Endometrium (tissue), 2 donors: ENCODE data around the gene ADCY2.
"Not testable (repeated sequence)": the region's sequence is repeated elsewhere in the genome, so short reads cannot be mapped to it uniquely, and the experiment has no call there.

ENCODE experiments used
- FAIRE-seq: peaks from 2 replicates; lab custom pipeline; 2012; peaks lifted over from hg19 to GRCh38; lab: Jason Lieb, UNC
- donor health status: control.
- donor health status: control.

The ADCY2 gene

DNA sequence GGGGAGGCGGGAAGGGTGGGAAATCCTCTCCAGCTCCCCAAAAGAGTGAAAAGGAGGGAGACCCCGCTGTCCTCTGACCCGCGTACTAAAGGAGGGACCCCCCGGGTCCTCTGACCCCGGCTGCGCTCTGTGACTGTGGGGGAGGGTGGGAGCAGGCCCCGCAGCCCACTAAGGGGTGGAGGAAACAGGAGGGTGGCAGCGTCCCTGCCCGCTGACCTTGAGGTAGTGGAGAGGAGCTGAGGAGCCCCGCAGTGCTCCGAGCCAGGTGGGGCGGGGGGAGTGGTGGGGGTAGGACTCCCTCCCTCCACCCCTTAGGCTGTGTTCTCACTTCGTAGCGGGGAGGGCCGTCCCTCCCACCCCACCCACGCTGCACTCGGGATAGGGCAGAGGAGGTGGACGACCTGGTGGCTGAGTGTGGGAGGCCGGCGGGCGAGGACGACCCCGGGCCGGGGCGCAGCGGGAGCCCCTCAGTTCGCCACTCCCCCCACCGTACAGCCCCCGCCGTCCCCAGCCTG, 449 bp upstream of the ADCY2 start:
- no peak for FAIRE-seq

GRCh38 chr5:7396713-7397454, 946 bp downstream of the ADCY2 start:
- peak; percentile 87 for FAIRE-seq

DNA sequence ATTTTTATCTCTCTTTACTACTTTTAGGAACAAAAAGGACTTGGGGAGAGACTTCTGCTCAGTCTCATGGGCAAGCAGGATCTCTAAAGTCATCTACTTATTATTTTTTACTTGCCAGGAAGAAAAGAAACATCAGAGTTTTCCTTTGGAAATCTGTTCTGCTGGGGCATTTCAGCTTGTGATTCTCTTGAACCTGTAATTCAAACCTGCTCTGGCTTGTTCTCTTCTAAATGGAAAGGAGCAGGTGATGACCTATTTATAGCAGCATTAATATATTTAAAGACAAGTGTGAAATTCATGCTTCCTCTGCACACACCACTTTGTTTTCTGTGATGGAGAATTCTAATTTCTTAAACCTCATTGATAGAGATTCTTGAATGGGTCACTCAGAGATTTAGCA, 2.0 kb downstream of the ADCY2 start:
- no peak for FAIRE-seq

DNA sequence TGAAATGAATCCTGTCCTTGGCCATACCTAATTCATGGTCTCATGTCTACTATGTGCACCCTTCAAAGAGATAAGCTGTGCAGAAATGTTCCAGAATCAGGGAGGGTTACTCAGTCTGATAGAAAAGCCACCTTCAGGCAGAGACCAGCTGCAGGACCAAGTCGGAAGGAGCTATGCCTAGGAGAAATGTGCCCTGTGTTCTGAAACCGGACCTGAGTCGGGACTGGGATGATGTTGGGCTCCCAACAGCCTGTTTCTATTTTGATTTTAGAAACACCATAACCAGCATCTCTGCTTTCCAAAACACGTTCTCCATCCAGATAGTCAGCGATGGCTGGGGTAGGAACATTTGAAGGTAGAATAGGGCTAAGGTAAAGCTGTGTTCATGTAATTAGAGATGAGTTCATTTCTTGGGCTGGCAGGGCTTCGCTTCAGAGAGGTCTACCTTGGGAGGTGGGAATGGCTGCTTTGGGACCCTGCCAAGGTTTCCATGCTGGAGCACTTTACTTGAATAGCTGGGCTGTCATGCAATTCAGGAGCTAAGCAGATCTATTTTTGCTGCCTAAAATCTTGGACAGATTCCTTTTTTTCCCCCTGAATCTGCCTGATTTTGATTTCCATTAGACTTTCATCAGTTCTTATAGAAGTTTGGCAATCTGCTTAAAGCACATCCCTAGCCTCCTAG, 2.8 kb downstream of the ADCY2 start:
- FAIRE-seq: no peak

DNA sequence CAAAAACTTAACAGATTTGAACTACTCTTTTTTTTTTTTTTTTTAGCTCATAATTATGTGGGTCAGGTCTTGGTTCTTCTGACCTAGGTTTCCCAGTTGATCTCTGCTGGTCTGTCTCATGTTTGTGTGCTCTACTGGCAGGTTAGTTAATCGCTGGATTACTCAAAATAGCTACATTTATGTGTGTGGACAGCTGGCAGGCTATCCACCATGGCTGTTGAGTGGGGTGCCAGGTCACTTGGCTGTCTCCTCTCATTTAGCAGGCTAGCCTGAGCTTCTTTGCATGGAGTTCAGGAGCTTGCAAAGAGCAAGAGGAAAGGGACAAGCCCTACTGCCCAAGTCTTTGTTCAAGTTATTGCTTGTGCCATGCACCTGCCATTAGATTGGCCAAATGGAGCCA, 9.3 kb downstream of the ADCY2 start:
- FAIRE-seq: no peak

DNA sequence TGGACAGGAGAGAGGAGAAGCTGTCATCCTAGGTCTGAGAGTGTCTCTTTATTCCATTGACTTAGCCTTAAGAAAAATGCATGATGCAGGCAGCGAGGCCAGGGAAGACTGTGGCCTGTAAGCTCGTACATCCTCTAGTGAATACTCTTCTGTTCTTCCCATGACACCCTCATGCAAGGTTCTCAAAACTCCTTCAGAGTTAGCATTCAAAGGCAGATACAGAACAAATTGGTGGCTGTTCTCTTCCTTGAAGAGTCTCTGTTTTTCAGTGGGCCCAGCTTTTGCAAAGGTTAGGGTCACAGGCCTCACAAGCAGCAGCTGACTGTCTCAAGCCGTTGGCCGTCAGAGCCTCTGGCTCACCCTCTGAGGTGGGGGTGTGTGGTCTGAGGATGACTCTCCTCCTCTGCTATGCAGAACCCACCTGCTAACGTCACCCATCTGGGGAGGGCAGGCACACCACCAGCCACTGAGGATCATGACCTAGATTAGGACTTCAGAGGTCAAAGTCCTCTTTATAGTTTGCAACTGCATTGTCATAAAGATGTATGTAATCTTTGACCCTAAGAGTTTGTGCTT, 15.1 kb downstream of the ADCY2 start:
- FAIRE-seq: no peak

- no peak for FAIRE-seq
Observed at GRCh38 chr5:7412409-7412808, 16.5 kb downstream of the ADCY2 start.

DNA sequence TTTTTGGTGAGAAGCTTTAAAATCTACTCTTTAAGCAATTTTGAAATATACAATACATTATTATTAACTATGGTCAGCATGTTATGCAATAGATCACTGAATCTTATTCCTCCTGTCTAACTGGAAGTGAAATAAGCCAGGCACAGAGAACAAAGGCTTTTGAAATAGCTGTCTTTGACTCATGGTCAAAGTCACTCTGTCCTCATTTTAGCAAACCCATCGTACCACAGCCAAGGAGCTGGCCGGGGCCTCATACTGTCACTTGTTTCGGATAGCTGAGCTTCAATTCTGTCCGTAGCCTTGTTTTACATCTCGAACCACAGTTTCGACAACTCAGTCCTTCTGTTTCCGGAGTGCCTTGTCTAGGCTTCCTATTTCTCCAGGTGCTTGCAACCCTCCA, 19.2 kb downstream of the ADCY2 start:
- FAIRE-seq: no peak

- FAIRE-seq: no peak
Observed at GRCh38 chr5:7415587-7416535, 19.9 kb downstream of the ADCY2 start.

DNA sequence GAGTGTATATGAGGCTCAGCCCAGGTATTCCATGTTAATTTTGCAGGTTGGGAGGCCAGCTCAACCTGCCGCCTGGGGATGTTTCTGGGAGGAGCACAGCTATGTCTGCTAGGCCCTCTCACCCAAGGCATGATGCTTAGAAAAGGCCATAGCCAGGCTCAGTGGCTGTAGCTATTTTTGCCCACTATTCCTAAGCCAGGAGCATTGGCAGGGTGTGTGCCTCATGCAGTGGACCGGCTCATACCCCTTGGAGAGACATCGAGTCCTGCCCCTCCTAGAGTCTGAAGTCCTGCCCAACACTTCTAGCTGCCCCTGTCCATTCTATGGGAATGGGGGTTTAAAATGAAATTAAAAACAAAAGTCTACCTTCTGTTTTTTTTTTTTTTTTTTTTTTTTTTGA, 22.3 kb downstream of the ADCY2 start:
- FAIRE-seq: no peak

DNA sequence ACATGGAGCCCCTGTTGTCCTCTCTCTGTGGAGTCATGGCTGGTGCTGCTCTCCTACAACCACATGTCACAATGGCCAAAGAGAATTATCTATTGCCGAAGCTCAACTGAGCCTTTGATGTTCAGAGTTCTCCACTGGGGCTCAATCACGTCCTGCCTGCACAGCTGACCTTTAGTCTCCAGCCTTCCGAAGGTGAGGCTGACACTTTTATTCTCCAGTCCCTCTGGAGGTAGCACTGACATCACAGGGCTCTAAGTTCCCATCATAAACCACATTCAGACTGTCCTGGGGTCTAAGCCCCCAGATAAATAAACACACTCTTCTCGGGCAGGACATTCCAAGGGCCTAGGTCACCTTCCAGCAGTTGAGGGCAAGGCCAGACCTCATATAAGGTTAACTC, 23.4 kb downstream of the ADCY2 start:
- no peak for FAIRE-seq

DNA sequence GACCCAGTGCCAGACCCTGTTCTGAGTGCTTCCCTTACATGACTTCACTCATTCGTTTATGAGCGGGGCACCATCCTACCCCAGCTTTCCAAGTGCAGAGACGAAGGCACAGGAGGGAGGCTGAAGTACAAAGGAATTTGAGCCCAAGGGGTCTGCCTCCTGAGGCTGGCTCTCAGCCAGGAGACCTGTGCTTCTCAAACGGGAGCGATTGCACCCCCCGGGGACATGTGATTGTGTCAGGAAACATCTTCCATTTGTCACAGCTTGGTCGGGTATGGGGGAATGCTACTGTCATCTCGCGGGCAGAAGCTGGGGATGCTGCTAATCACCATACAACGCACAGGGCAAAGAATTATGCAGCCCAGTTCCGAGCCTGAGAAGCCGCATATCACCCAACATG, 23.9 kb downstream of the ADCY2 start:
- no peak for FAIRE-seq

DNA sequence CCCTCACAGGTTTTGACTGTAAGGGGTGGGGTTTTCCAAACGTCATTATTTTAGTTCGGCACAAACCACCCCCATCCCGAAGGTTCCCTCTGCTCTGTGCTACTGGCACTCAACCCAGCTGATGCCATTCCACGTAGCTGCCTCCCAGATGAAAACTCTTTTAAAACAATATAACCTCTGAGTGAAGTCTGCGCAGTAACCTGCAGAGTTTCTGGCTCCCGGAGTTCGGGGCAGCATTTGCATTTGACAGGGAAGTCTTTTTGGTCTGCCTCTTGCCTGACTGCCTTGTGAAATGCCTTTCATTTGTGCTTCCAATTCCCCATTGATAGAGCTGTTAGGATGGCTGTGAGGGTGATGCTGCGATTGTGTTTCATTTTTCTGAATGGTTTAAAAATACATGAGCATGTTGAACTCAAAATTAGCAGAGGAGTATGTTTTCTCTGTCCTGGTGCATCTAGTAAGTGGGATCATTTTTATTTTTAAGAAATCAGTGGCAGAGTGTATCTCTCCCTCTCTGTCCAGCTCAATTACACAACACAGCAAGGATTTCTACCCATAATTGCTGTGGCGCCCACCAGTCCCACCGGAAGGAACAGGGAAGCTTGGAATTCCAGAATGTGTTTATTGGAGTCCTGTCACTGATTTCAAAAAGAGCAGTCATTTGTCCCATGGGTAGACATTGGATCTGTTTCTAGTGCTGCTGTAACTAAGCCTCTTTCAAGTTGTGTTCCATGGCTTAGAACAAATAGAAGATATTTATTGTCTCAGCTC, 24.8 kb downstream of the ADCY2 start:
- FAIRE-seq: no peak

DNA sequence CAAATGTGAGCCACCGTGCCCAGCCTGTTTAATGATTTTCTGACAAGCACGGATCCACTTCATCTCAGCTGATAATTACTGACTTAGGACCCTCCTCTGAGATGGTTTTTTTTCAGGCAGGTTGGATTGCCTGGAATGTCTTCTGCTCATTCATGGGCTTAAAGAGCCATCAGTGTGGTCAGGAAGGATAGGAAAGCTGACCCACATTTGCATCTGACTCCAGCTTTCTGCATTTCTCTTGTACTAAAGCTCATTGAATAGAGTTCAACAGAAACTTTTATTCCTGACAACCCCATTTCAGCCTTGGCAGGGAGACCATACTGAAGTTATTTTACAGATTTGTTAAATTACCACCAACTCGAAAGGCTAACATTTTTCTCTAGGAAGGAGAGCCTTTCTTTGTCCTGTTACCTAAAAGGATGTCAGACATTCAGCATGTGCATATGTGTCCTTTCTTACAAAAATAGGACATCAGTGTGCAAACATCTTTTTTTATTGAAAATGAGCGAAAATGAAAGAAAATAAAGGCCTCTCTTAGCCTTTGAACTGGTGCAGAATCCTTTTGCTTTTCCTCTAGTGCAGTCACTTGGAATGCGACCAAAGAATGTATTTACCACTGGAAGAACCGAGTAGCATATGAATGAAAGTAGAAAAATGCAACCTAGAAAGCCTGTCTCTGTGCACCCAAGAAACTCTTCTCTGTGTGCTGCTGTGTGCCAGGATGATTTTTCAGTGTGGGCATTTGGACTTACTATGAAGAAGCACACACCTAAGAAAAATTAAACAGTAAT, 26.6 kb downstream of the ADCY2 start:
- FAIRE-seq: no peak

DNA sequence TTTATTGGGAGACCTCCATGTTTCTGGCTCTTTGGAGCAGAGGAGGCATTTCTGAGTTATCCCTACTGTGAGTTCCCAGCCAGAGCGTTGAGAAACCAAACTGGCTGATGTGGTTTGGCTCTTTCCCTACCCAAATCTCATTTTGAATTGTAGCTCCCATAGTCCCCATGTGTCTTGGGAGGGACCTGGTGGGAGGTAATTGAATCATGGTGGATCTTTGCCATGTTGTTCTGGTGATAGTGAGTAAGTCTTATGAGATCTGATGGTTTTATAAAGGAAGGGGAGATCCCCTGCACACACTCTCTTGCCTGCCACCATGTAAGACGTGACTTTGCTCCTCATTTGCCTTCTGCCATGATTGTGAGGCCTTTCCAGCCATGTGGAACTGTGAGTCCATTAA, 27.3 kb downstream of the ADCY2 start:
- FAIRE-seq: not testable (repeated sequence)

DNA sequence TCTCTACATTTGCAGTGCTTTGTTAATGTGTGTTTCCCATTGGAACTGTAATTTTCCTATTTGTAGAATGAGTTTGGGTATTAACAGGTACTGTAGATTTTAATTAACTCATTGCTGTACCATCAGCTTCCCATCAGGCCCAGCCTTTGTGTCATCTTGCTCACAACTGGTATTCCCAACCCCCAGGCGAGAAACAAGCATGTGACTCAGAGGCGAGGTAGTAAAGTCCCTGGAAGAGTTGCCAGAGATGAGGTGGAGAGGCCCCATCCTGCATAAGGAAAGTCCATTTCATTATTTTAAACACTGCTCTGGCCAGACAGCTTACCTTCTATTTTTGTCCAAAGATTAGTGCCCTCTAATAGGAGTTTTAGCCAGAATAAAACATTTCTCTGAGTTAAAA, 29.9 kb downstream of the ADCY2 start:
- FAIRE-seq: no peak

DNA sequence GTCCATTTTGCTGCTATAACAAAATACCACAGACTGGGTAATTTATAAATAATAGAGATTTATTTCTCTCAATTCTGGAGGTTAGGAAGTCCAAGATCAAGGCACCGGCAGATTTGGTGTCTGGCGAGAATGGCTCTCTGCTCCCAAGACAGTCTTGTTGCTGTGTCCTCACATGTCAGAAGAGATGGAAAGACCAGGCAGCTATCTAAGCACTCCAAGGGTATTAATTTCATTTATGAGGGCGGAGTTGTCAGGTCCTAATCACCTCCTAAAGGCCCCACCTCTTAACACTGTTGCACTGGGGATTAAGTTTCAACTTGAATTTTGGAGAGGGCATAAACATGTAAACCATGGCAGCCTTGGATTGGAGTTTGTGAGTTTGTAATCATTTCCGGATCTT, 30.3 kb downstream of the ADCY2 start:
- no peak for FAIRE-seq

- no peak for FAIRE-seq
Observed at GRCh38 chr5:7434914-7435313, 39.0 kb downstream of the ADCY2 start.

GRCh38 chr5:7435503-7435902, 39.6 kb downstream of the ADCY2 start:
- no peak for FAIRE-seq

DNA sequence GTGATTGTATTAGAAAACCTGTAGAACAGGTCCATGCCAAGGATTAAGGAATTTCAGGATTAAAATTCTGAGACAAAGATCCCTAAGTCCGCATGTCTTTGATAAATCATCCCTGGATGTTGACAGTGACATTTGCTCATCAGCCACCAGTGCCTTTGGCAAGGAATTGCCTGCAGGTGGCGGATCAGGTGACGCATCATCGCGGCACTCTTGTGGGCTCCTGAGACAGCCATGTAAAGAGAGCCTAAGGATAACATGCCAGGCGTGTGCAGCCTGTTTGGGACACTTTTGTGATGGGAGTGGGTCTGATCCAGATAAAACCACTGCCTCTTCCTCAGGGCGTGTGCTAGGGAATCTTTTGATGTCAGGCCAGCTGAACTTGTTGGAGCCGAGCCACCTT, 40.6 kb downstream of the ADCY2 start:
- FAIRE-seq: no peak

- no peak for FAIRE-seq
Observed at GRCh38 chr5:7437836-7438235, 41.9 kb downstream of the ADCY2 start.
